ENCODE data around the gene IL13RA1. TPM values are rescaled to one million over a fixed set of nuclear protein-coding genes. Genes with fewer than 3 reads are reported as not detected.
A peak's percentile ranks its signal among the peaks of the same experiment; 100 is the strongest.

The IL13RA1 gene
- total RNA-seq, 1 experiment from 2014 or later: 33.2 TPM

- intact Hi-C loops (cut with micrococcal nuclease; ENCODE audit: unreplicated experiment): loop anchor here (5.0 kb wide), 2 partner anchors 44 to 59 kb away; no protein-coding TSS in a partner anchor
- BruUV-seq (replicated peaks): TSS peak; percentile 85
- Histone ChIP-seq H3K36me3 (ENCODE audit: control insufficient read depth, insufficient read depth, low read length) (no peaks in the 10 kb centered on the region), H3K27me3 (replicated peaks; ENCODE audit: control insufficient read depth, insufficient read depth, low read length) (no peaks in the 10 kb centered on the region), H3K4me1 (peaks cover 14% of the 10 kb centered on the region), H3K4me3 (ENCODE audit: low read depth, low read length) (no peak overlapping the region; the same call in 1 of the 2 replicates), H3K9me3 (no peaks in the 10 kb centered on the region)
- no peak for DNase-seq
- ChIA-PET CTCF (no interaction called here), POLR2A (interaction anchor here (0.6 kb wide), 1 partner anchor 124 kb away, joined by 4 read pairs; no protein-coding TSS in a partner anchor)
- no peak for TF ChIP-seq CTCF (IDR thresholded peaks at IDR 0.05; ENCODE audit: insufficient read depth in 1 of 2, low read depth in 1 of 2, low read length in 1 of 2, severe bottlenecking in 1 of 2, unreplicated experiment in 1 of 2)
- Mint-ChIP-seq H3K36me3 (ENCODE audit: insufficient read depth, unreplicated experiment) (no peaks in the 10 kb centered on the region), H3K4me3 (ENCODE audit: unreplicated experiment) (peak overlapping the region; percentile 71), H3K9me3 (ENCODE audit: unreplicated experiment) (no peaks in the 10 kb centered on the region), H3K27me3 (ENCODE audit: insufficient read depth, unreplicated experiment) (no peaks in the 10 kb centered on the region), H3K27ac (ENCODE audit: unreplicated experiment) (peak overlapping the region; percentile 70), H3K4me1 (ENCODE audit: low read depth, unreplicated experiment) (peaks cover 19% of the 10 kb centered on the region)
Measured at GRCh38 chrX:118726396-118726795, 1.0 kb upstream of the IL13RA1 start.

- H3K4me1 ChIP-seq: peaks cover 14% of the 10 kb centered on the region
- H3K27me3 Mint-ChIP-seq (ENCODE audit: insufficient read depth, unreplicated experiment): no peaks in the 10 kb centered on the region
- peaks cover 19% of the 10 kb centered on the region for H3K4me1 Mint-ChIP-seq (ENCODE audit: low read depth, unreplicated experiment)
- CTCF ChIA-PET: no interaction called here
- no peaks in the 10 kb centered on the region for H3K9me3 ChIP-seq
- no peaks in the 10 kb centered on the region for H3K9me3 Mint-ChIP-seq (ENCODE audit: unreplicated experiment)
- H3K27me3 ChIP-seq (replicated peaks; ENCODE audit: control insufficient read depth, insufficient read depth, low read length): no peaks in the 10 kb centered on the region
- intact Hi-C loops (cut with micrococcal nuclease; ENCODE audit: unreplicated experiment): loop anchor here (1.0 to 5.0 kb wide), 3 partner anchors 46 to 84 kb away; no protein-coding TSS in a partner anchor
- no peak for TF ChIP-seq CTCF (IDR thresholded peaks at IDR 0.05; ENCODE audit: insufficient read depth in 1 of 2, low read depth in 1 of 2, low read length in 1 of 2, severe bottlenecking in 1 of 2, unreplicated experiment in 1 of 2)
- H3K36me3 ChIP-seq (ENCODE audit: control insufficient read depth, insufficient read depth, low read length): no peaks in the 10 kb centered on the region
- peak overlapping the region; percentile 71 for H3K4me3 Mint-ChIP-seq (ENCODE audit: unreplicated experiment)
- DNase-seq: peak; percentile 53 to 54
- H3K36me3 Mint-ChIP-seq (ENCODE audit: insufficient read depth, unreplicated experiment): no peaks in the 10 kb centered on the region
- H3K27ac Mint-ChIP-seq (ENCODE audit: unreplicated experiment): peak overlapping the region; percentile 55
- POLR2A ChIA-PET: interaction anchor here (0.6 kb wide), 1 partner anchor 54 kb away, joined by 3 read pairs; no protein-coding TSS in a partner anchor
- BruUV-seq (replicated peaks): no TSS peak
- peak overlapping the region; percentile 64 for H3K4me3 ChIP-seq (ENCODE audit: low read depth, low read length)
Measured at GRCh38 chrX:118727686-118728339, 407 bp downstream of the IL13RA1 start.

- BruUV-seq (replicated peaks): no TSS peak
- H3K9me3 ChIP-seq: no peaks in the 10 kb centered on the region
- Mint-ChIP-seq H3K4me1 (ENCODE audit: low read depth, unreplicated experiment) (peaks cover 19% of the 10 kb centered on the region), H3K27ac (ENCODE audit: unreplicated experiment) (no peak overlapping the region), H3K4me3 (ENCODE audit: unreplicated experiment) (peak overlapping the region; percentile 71), H3K9me3 (ENCODE audit: unreplicated experiment) (no peaks in the 10 kb centered on the region), H3K27me3 (ENCODE audit: insufficient read depth, unreplicated experiment) (no peaks in the 10 kb centered on the region), H3K36me3 (ENCODE audit: insufficient read depth, unreplicated experiment) (no peaks in the 10 kb centered on the region)
- intact Hi-C loops (cut with micrococcal nuclease; ENCODE audit: unreplicated experiment): loop anchor here (5.0 kb wide), 2 partner anchors 47 to 62 kb away; no protein-coding TSS in a partner anchor
- H3K4me3 ChIP-seq (ENCODE audit: low read depth, low read length): no peak overlapping the region
- TF ChIP-seq CTCF (IDR thresholded peaks at IDR 0.05; ENCODE audit: insufficient read depth in 1 of 2, low read depth in 1 of 2, low read length in 1 of 2, severe bottlenecking in 1 of 2, unreplicated experiment in 1 of 2): no peak
- POLR2A ChIA-PET: no interaction called here
- H3K4me1 ChIP-seq: peaks cover 14% of the 10 kb centered on the region
- no peaks in the 10 kb centered on the region for H3K36me3 ChIP-seq (ENCODE audit: control insufficient read depth, insufficient read depth, low read length)
- DNase-seq: no peak
- CTCF ChIA-PET: no interaction called here
- no peaks in the 10 kb centered on the region for H3K27me3 ChIP-seq (replicated peaks; ENCODE audit: control insufficient read depth, insufficient read depth, low read length)
Measured at GRCh38 chrX:118729042-118729652, 1.7 kb downstream of the IL13RA1 start.
